ENCODE results near the gene ALK. TPM values are rescaled to one million over a fixed set of nuclear protein-coding genes. Genes with fewer than 3 reads are reported as not detected.

The ALK gene
- total RNA-seq, 2 donors from 2014 or later, result 0.16 to 0.26 TPM

DNA sequence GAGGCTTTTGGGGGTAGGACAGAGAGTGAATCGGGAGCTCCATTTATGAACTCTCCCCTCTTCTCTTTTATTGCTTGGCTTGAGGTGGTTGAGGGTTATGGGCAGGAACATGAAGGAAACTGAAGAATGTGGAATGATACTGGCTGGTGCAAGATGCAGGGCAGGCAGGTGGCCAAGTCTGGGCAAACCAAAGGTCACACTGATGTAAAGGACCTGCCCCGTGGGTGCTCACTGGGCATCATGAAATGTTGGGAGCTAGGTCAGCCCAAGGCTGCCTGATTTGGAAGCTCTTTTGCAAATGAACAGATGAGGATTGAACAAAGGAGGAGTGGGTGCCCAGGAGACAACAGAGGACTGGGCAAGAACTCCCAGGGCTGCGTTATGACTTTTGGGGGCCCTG is 477.2 kb downstream of the ALK start:
- Histone ChIP-seq H3K27ac (no peak overlapping the region), H3K9me3 (no peaks in the 10 kb centered on the region), H3K4me3 (no peak overlapping the region), H3K36me3 (no peaks in the 10 kb centered on the region), H3K4me1 (no peaks in the 10 kb centered on the region), H3K27me3 (no peaks in the 10 kb centered on the region)
- no peak for DNase-seq (ENCODE audit: low spot score)
- TF ChIP-seq, protein P1, sequence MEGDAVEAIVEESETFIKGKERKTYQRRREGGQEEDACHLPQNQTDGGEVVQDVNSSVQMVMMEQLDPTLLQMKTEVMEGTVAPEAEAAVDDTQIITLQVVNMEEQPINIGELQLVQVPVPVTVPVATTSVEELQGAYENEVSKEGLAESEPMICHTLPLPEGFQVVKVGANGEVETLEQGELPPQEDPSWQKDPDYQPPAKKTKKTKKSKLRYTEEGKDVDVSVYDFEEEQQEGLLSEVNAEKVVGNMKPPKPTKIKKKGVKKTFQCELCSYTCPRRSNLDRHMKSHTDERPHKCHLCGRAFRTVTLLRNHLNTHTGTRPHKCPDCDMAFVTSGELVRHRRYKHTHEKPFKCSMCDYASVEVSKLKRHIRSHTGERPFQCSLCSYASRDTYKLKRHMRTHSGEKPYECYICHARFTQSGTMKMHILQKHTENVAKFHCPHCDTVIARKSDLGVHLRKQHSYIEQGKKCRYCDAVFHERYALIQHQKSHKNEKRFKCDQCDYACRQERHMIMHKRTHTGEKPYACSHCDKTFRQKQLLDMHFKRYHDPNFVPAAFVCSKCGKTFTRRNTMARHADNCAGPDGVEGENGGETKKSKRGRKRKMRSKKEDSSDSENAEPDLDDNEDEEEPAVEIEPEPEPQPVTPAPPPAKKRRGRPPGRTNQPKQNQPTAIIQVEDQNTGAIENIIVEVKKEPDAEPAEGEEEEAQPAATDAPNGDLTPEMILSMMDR (IDR thresholded peaks at IDR 0.05), result no peak

DNA sequence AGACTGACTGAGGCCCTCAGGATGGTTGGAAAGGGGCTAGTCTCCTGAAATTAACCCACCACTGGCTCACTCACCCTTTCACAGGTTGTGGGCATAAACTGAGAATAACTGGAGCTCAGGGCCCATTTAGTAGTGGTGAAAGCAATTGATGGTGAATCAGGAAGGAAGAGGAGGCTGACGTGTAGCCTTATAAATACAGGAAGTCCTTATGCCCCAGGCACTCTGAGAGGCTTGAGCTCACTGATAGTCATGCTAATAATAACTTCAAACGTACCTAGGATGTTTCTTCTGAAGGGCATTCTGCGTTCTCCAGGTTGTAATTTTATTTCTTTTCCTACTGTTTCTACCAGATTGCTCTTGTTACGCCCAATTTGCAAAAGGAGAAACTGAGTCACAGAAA is 477.8 kb downstream of the ALK start:
- no peak overlapping the region for H3K27ac ChIP-seq
- TF ChIP-seq, protein P1 (IDR thresholded peaks at IDR 0.05), result no peak
- no peak overlapping the region for H3K4me3 ChIP-seq
- no peaks in the 10 kb centered on the region for H3K4me1 ChIP-seq
- H3K36me3 ChIP-seq, result no peaks in the 10 kb centered on the region
- H3K27me3 ChIP-seq, result no peaks in the 10 kb centered on the region
- no peaks in the 10 kb centered on the region for H3K9me3 ChIP-seq
- DNase-seq (ENCODE audit: low spot score), result no peak

DNA sequence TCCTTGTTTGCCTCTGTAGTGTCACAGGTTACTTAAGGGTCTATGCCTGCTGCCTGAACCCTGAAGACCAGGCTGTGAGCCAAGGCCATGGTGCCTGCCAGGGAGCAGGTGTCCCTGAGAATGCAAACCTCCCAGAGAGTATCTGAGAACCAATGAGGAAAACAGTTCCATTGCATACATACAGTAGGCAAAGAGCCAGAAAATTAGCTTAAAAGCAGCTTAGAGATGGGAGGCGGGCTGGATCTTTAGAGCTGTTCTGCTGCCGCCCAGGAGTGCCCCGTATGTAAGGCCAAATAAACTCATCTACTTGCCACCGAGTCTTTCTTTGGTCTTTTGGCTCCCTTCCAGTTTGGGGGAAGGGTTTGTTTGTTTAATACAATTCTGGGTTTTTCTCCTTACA is 478.2 kb downstream of the ALK start:
- TF ChIP-seq, protein P1 (IDR thresholded peaks at IDR 0.05), result no peak
- no peak for DNase-seq (ENCODE audit: low spot score)
- Histone ChIP-seq H3K4me3 (no peak overlapping the region), H3K9me3 (no peaks in the 10 kb centered on the region), H3K27ac (no peak overlapping the region), H3K27me3 (no peaks in the 10 kb centered on the region), H3K4me1 (no peaks in the 10 kb centered on the region), H3K36me3 (no peaks in the 10 kb centered on the region)

DNA sequence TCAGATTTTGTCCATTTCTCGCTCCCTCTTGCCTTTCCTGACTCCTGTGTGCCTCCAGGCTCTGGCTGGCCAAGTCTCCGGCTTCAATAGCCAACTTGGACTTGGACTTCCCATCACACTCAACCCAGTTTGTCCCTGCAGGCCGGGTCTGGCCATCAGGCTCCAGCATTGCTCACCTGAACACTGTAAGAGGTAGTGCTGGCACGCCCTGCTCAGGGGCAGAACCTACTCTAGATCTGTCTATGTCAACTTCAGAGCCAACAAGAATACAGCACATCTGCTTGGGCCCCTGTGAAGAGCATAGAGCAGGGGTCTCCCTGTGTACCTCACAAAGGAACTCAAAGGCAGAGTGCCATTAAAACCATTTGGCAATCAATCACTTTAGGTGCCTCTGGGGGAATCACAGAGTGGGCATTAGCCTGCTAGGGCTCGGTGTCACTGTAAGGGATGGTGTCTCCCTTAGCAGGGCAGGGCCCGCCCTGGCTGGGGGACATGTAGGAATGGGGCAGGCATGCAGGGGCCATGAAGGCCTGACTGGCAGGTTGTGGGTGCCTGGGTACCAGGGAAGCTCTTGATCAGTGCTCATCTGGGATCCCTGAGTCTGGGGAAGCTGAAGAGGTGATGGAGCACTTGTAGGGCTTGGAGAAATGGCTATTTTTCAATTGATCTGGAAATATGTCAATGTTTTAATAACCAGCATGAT is 480.3 kb downstream of the ALK start:
- H3K4me3 ChIP-seq, result no peak overlapping the region
- H3K27me3 ChIP-seq, result no peaks in the 10 kb centered on the region
- no peaks in the 10 kb centered on the region for H3K9me3 ChIP-seq
- H3K27ac ChIP-seq, result no peak overlapping the region
- H3K4me1 ChIP-seq, result no peaks in the 10 kb centered on the region
- H3K36me3 ChIP-seq, result no peaks in the 10 kb centered on the region
- TF ChIP-seq, protein P1 (IDR thresholded peaks at IDR 0.05), result no peak
- DNase-seq (ENCODE audit: low spot score), result no peak

DNA sequence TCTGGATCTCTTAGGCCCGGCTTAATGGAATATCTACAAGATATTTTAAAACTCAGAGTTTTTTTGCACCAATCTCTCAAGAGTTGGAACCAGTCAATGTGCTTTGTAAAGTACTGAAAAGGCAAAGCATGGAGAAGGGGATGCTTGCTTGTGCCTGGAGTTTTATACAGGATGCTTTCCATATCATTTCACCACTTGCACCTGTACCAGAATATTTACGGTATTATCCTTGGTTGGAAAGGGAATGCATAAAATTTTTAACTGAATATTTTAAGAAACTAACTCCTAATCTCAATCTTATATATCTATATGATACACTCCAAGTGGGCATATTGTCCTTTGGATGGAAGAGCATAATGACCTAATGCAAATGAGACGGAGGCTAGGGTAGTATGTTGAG is 487.5 kb downstream of the ALK start:
- TF ChIP-seq, protein P1 (IDR thresholded peaks at IDR 0.05), result no peak
- H3K27ac ChIP-seq, result no peak overlapping the region
- H3K27me3 ChIP-seq, result no peaks in the 10 kb centered on the region
- DNase-seq (ENCODE audit: low spot score), result no peak
- H3K4me3 ChIP-seq, result no peak overlapping the region
- H3K9me3 ChIP-seq, result no peaks in the 10 kb centered on the region
- H3K4me1 ChIP-seq, result no peaks in the 10 kb centered on the region
- H3K36me3 ChIP-seq, result no peaks in the 10 kb centered on the region

DNA sequence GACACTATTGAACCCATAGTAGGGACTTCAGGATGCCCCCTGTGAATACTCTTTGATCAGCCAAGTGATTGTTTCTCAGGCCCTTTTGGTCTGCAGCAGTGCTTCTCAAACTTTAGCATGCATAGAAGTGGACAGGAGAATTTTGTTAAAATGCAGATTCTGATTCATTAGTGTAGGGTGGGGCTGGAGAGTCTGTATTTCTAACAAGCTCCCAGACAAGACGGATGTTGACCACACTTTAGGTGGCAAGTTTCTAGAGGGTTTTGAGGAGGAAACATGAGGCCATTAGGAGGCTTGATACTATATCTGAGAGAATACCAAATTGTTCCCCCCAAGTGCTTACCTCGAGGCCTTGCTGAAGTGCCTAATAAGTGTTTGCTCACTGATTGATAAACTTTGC is 488.3 kb downstream of the ALK start:
- no peaks in the 10 kb centered on the region for H3K27me3 ChIP-seq
- H3K4me1 ChIP-seq, result no peaks in the 10 kb centered on the region
- H3K4me3 ChIP-seq, result no peak overlapping the region
- no peaks in the 10 kb centered on the region for H3K36me3 ChIP-seq
- TF ChIP-seq, protein P1 (IDR thresholded peaks at IDR 0.05), result no peak
- no peak overlapping the region for H3K27ac ChIP-seq
- DNase-seq (ENCODE audit: low spot score), result no peak
- no peaks in the 10 kb centered on the region for H3K9me3 ChIP-seq

Data from right atrium auricular region (tissue), 2 donors.